GM19468 (cell line): ENCODE measurements around the gene FCGR2B.

ENCODE experiments used
- ATAC-seq: cut with Tn5 transposase; IDR thresholded peaks from one replicate; pipeline ENCODE4 v1.9.1; 2021; ENCODE audit warnings: mild to moderate bottlenecking, moderate library complexity, moderate number of reproducible peaks; ENCODE audit not compliant: unreplicated experiment; ENCODE audit errors: extremely low read depth

FCGR2B gene

GRCh38 chr1:161727256-161727924 lies 64.4 kb downstream of the FCGR2B start:
- ATAC-seq, result no peak
